KMS-11 (cell line): ENCODE results near the gene C10orf71.

ENCODE experiments used
- H2AFZ ChIP-seq: fragments of 200-600 bp; sonication (generic); 2 replicates; pipeline ENCODE4 v1.6.1; 2016; ENCODE audit warnings: antibody characterized with exemption, mixed run types, low read depth
- H3K27ac ChIP-seq: fragments of 200-600 bp; sonication (generic); 2 replicates; pipeline ENCODE4 v1.6.1; 2016; ENCODE audit warnings: mild to moderate bottlenecking, mixed run types
- H3K27me3 ChIP-seq: fragments of 200-600 bp; sonication (generic); 2 replicates; pipeline ENCODE4 v1.6.1; 2017; ENCODE audit warnings: mild to moderate bottlenecking, low read depth, mixed run types, moderate library complexity; ENCODE audit not compliant: insufficient read depth
- H3K36me3 ChIP-seq: fragments of 200-600 bp; sonication (generic); 2 replicates; pipeline ENCODE4 v1.6.1; 2017; ENCODE audit warnings: mild to moderate bottlenecking, mixed run types; ENCODE audit not compliant: insufficient read depth
- H3K4me1 ChIP-seq: fragments of 200-600 bp; sonication (generic); 2 replicates; pipeline ENCODE4 v1.6.1; 2016; ENCODE audit warnings: mild to moderate bottlenecking, low read depth, mixed run types; ENCODE audit not compliant: poor library complexity, severe bottlenecking
- H3K4me2 ChIP-seq: fragments of 200-600 bp; sonication (generic); 2 replicates; pipeline ENCODE4 v1.7.0; 2016; ENCODE audit warnings: mild to moderate bottlenecking, mixed run types
- H3K4me3 ChIP-seq: fragments of 200-600 bp; sonication (generic); IDR thresholded peaks from 2 replicates; pipeline ENCODE4 v1.6.1; 2017; ENCODE audit warnings: low read depth, low read length, mixed read lengths; ENCODE audit not compliant: insufficient read depth
- H3K79me2 ChIP-seq: fragments of 200-600 bp; sonication (generic); 2 replicates; pipeline ENCODE4 v1.6.1; 2016; ENCODE audit warnings: low read depth, mixed run types; ENCODE audit not compliant: insufficient read depth
- H3K9ac ChIP-seq: fragments of 200-600 bp; sonication (generic); 2 replicates; pipeline ENCODE4 v1.6.1; 2016; ENCODE audit warnings: mild to moderate bottlenecking, mixed run types
- H4K20me1 ChIP-seq: fragments of 200-600 bp; sonication (generic); 2 replicates; pipeline ENCODE4 v1.6.1; 2016; ENCODE audit warnings: mild to moderate bottlenecking, mixed run types; ENCODE audit not compliant: insufficient read depth
- CTCF ChIP-seq: fragments of 200-600 bp; sonication (generic); conservative IDR thresholded peaks from 2 replicates; pipeline ENCODE4 v1.6.1; 2017; ENCODE audit warnings: low read depth, mild to moderate bottlenecking, antibody characterized with exemption, low read length, moderate library complexity, mixed read lengths

Gene C10orf71

GRCh38 chr10:49264177-49264677 is 34.7 kb upstream of the C10orf71 start:
- H2AFZ ChIP-seq: no peak overlapping the region
- no peaks in the 10 kb centered on the region for H3K36me3 ChIP-seq
- H3K4me3 ChIP-seq: no peak overlapping the region
- H4K20me1 ChIP-seq: no peaks in the 10 kb centered on the region
- no peak overlapping the region for H3K4me2 ChIP-seq
- H3K27ac ChIP-seq: no peak overlapping the region
- H3K9ac ChIP-seq: no peak overlapping the region
- no peaks in the 10 kb centered on the region for H3K27me3 ChIP-seq
- no peaks in the 10 kb centered on the region for H3K79me2 ChIP-seq
- TF ChIP-seq CTCF: no peak
- no peaks in the 10 kb centered on the region for H3K4me1 ChIP-seq

- Histone ChIP-seq H3K27me3 (no peaks in the 10 kb centered on the region), H3K27ac (no peak overlapping the region), H3K4me1 (no peaks in the 10 kb centered on the region), H3K4me3 (no peak overlapping the region), H4K20me1 (no peaks in the 10 kb centered on the region), H3K9ac (no peak overlapping the region), H3K79me2 (no peaks in the 10 kb centered on the region), H3K4me2 (no peak overlapping the region), H3K36me3 (no peaks in the 10 kb centered on the region), H2AFZ (no peak overlapping the region)
- TF ChIP-seq CTCF: no peak
These were observed 33.1 kb upstream of the C10orf71 start for GRCh38 chr10:49265885-49266284.

DNA sequence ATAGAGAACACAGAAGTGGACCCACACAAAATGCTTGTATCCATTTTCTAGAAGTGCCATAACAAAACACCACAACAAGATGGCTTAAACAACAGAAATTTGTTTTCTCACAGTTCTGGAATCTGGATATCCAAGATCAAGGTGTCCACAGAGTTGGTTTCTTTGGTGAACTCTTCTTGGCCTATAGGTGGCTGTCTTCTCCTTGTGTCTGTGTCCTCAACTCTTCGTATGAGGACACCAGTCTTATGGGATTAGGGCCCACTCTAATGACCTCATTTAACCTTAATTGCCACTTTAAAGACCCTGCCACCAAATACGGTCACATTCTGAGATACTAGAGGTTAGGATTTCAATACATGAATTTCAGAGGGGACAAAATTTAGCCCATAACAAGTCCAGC is 30.8 kb upstream of the C10orf71 start:
- no peak for TF ChIP-seq CTCF

GRCh38 chr10:49269523-49269922 is 29.4 kb upstream of the C10orf71 start:
- Histone ChIP-seq H3K9ac (no peak overlapping the region), H4K20me1 (no peaks in the 10 kb centered on the region), H3K27me3 (no peaks in the 10 kb centered on the region), H3K27ac (no peak overlapping the region), H3K4me2 (no peak overlapping the region), H2AFZ (no peak overlapping the region), H3K4me1 (no peaks in the 10 kb centered on the region), H3K36me3 (no peaks in the 10 kb centered on the region), H3K79me2 (no peaks in the 10 kb centered on the region), H3K4me3 (no peak overlapping the region)
- TF ChIP-seq CTCF: no peak

More for the DNA sequence above, 30.8 kb upstream of the C10orf71 start:
- no peak overlapping the region for H3K4me3 ChIP-seq
- H2AFZ ChIP-seq: no peak overlapping the region
- H3K36me3 ChIP-seq: no peaks in the 10 kb centered on the region
- H3K27ac ChIP-seq: no peak overlapping the region
- H3K9ac ChIP-seq: no peak overlapping the region
- no peak overlapping the region for H3K4me2 ChIP-seq
- no peaks in the 10 kb centered on the region for H3K4me1 ChIP-seq
- H3K79me2 ChIP-seq: no peaks in the 10 kb centered on the region
- no peaks in the 10 kb centered on the region for H3K27me3 ChIP-seq
- H4K20me1 ChIP-seq: no peaks in the 10 kb centered on the region
